Measurements from ENCODE around the gene MAST4.

Gene MAST4

DNA sequence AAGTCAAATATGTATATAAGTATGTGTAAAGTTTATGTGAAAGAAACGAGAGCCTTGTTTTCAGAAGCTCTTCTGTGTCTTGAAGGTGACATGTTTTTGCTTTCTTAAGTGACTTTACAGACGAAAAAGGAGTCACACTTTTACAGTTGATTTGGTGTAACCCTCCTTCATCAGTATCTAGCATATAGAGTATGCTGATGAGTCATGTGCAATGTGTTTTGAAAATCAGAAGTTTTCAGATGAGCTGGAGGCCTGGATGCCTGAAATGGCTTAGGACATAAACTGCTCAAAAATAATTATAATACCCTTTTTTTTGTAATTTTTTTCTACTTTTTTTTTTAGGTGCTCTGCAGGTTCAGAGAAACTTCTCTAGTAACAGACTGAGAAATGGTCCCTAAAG is 390.9 kb downstream of the MAST4 start:
- Histone ChIP-seq H3K27ac (replicated peaks) (no peak overlapping the region), H3K4me3 (replicated peaks; ENCODE audit: insufficient read depth, low read length) (no peak overlapping the region), H3K27me3 (ENCODE audit: insufficient read depth, poor library complexity, severe bottlenecking) (no peaks in the 10 kb centered on the region)
- TF ChIP-seq CTCF (IDR thresholded peaks at IDR 0.05; ENCODE audit: insufficient read depth, low read length) (no peak), GABPA (IDR thresholded peaks at IDR 0.05; ENCODE audit: low read depth) (no peak), SPI1 (IDR thresholded peaks at IDR 0.05; ENCODE audit: borderline replicate concordance, low read depth) (no peak), POLR2AphosphoS5 (IDR thresholded peaks at IDR 0.05; ENCODE audit: low read depth) (no peak), REST (IDR thresholded peaks at IDR 0.05; ENCODE audit: insufficient replicate concordance, low read depth) (no peak)
- DNase-seq (ENCODE audit: low read depth in 1 of 2, low spot score in 1 of 2): no peak

- TF ChIP-seq SPI1 (IDR thresholded peaks at IDR 0.05; ENCODE audit: borderline replicate concordance, low read depth) (no peak), POLR2AphosphoS5 (IDR thresholded peaks at IDR 0.05; ENCODE audit: low read depth) (no peak)
- DNase-seq (ENCODE audit: low read depth in 1 of 2, low spot score in 1 of 2): no peak
- Histone ChIP-seq H3K27me3 (ENCODE audit: insufficient read depth, poor library complexity, severe bottlenecking) (no peaks in the 10 kb centered on the region), H3K27ac (replicated peaks) (no peak overlapping the region), H3K4me3 (replicated peaks; ENCODE audit: insufficient read depth, low read length) (no peak overlapping the region)
Observed at GRCh38 chr5:66987540-66987939, 391.3 kb downstream of the MAST4 start.

GRCh38 chr5:66987949-66988838 is 392.0 kb downstream of the MAST4 start:
- no peak for DNase-seq (ENCODE audit: low read depth in 1 of 2, low spot score in 1 of 2)

More at GRCh38 chr5:66987949-66988838, 392.0 kb downstream of the MAST4 start:
- H3K27ac ChIP-seq (replicated peaks): no peak overlapping the region
- H3K27me3 ChIP-seq (ENCODE audit: insufficient read depth, poor library complexity, severe bottlenecking): no peaks in the 10 kb centered on the region
- H3K4me3 ChIP-seq (replicated peaks; ENCODE audit: insufficient read depth, low read length): no peak overlapping the region
- TF ChIP-seq CTCF (IDR thresholded peaks at IDR 0.05; ENCODE audit: insufficient read depth, low read length): peak; percentile 20
- no peak for TF ChIP-seq REST (IDR thresholded peaks at IDR 0.05; ENCODE audit: insufficient replicate concordance, low read depth)
